ENCODE measurements around the gene THTPA. TPM values are rescaled to one million over a fixed set of nuclear protein-coding genes. Genes with fewer than 3 reads are reported as not detected.

THTPA gene, protein sequence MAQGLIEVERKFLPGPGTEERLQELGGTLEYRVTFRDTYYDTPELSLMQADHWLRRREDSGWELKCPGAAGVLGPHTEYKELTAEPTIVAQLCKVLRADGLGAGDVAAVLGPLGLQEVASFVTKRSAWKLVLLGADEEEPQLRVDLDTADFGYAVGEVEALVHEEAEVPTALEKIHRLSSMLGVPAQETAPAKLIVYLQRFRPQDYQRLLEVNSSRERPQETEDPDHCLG
- 15.3 and 35.7 TPM in 2 replicates for total RNA-seq

DNA sequence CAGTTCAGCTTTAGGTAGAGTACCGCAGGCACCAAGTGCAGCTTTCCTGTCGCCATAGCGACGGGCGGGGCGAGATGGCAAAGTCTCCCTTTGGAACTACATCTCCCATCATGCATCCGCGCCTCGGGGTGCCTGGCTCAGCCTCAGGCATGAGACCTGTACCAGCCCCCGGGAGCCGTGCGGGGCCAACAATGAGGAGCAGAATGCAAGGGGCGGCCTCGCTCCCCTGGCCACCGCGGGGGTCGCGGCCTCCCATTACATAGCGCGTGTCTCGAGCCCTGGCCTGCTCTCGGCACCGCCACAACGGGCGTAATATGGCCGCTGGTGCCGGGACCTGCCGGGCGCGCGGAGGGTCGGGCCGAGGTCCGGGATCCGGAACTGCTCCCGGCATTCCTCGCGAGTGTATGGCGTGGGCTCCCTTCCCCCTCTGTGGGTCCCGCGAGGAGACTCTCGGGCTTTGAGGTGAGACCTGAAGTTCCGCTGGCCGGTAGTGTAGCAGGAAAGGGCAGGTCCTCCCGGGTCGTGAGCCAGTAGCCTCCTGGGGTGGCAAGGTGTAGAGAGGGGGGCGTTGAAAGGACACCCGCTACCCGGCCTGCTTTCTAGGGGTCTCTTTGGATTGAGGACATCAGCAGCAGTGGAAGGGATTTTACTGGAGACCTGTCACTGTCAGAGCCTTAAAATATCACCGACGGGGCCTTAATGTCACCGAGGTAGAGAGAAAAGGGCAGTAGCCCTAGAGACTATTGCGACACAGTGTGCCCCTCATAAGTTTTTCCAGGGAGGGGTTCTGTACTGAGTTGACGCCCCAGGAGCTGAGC lies at the start of gene THTPA:
THTPA (plus strand) TSS at position 390 of the 818 bp plus-strand sequence. CDS start 487 bp downstream, outside the sequence.

DNA sequence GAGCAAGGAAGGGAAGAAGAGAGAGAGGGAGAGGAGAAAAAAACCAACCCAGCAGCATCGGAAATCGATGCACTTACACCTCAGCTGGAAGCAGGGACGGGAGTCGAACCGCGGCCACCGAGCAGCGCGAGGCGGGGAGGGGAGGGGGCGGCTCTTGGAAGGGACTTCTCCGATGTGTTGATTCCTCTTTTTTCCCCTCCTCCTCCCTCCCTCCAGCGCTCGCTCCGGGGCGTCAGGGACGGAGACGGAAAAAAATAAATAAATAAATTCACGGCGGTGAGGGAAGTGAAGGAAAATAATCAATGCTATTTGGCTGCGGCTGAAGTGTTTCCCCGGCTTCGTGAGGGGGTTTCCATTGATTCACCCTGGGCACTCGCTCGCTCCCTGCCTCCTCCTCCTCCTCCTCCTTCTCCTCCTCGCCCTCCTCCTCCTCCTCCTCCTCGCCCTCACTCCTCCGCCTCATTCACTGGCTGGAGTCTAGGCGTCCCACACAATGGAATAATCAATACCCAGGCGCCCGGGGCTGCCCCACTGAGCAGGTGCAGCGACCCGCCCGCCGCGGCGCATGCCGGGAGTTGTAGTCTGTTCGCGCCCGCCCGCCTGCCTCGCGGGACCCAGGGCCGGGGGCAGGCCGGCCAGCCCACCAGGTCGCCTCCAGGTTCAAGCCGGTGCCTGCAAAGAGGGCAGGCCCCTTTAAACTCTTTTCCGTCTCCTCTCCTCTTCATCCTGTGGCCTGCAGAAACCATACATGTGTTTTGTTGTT lies 4.6 kb upstream of the THTPA start, which contains the start of gene ZFHX2:
ZFHX2 (minus strand) TSS at position 500 of the 763 bp plus-strand sequence. CDS start 16,440 bp downstream, outside the sequence.

DNA sequence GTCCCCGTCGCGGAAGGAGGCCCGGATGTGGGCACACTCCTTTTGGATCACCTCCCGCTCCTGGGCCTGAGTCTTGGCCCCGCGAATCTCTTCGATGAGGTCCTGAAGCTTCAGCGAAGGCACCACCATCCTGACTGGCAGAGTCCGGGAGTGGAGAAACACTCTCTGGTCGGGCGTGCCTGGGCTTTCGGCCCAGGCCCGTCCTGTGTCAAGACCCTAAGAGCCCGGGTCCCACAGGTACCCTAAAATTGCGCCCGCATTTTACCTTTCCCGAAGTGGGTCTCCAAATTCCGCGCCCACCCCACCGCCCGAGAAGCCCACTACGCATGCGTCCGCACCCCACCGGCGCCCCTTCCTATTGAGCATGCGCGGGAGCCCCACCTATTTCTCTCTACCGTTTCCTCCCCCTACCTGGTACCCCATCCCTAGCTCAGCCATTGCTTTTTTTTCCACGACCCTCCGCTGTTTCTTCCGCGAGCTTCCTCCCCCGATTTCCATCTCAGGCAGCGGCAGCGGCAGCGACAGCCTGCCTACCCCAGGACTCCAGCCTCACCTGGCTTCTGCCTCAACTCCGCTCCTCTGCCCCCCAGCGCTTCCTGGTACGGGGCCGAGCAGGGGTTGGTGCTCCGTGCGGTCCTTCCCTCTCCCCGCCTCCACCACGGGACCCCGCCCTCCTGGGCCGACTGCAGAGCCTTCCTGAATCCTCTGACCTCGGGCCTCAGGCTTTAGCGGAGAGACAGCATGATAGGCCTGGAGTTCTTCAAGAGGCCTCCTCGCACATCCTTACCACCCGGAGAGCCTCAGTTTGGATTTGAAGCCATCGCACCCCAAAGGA lies 11.3 kb downstream of the THTPA start, which contains the start of gene AP1G2:
AP1G2 (minus strand) TSS at position 606 of the 835 bp plus-strand sequence; CDS start at position 129, 477 bp downstream.

DNA sequence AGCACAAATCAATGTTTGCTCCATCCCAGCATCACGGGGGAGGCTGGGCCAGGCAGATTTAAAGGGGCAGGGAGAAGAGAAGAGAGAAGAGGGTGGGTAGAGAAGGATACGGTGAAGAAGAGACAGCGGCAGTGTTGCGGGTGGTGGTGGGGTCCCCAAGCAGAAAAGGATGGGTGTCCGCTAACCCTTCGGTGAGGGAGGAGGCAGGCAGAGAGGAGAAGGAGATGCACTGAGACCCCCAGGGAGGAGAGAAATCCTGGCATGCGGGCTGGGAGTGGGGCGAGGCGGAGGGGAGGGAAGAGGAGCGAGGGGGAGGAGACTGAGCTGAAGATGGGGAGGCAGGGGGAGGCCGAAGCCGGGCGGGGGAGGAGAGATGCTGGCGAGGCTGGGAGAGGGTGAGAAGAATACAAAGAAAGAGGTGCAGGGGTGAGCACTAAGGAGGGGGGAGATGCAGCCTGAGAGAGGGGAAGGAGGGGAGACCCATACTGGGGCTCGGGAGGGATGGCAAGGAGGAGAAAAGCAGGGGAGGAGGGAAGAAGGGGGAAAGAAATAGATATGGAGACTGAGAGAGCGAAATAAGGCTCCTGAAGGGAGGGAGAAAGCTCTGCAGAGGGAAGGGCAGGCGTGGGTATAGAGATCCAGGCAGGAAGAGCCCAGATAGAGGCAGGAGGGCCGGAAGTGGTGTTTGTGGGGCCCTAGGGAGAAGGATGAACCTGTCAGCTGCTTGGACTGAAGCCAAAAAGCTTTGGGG lies 22.7 kb downstream of the THTPA start, which contains the start of gene JPH4:
JPH4 (minus strand) TSS at position 231 of the 751 bp plus-strand sequence. CDS start 1,337 bp downstream, outside the sequence.

Other genes with a start within 250 kb of the THTPA start
- gene BCL2L2, start 249.4 kb upstream of the THTPA start, total RNA-seq = 20.7 and 21.0 TPM in 2 replicates
- 76.5 and 86.2 TPM in 2 replicates for gene PABPN1, start 234.8 kb upstream of the THTPA start, total RNA-seq
- gene SLC22A17, start 203.4 kb upstream of the THTPA start, total RNA-seq = 7.4 and 28.0 TPM in 2 replicates
- 1.7 and 4.8 TPM in 2 replicates for gene EFS, start 191.1 kb upstream of the THTPA start, total RNA-seq
- not detected in 2 replicates for gene IL25, start 183.5 kb upstream of the THTPA start, total RNA-seq
- gene CMTM5, start 179.2 kb upstream of the THTPA start, total RNA-seq = 0.44 and 0.50 TPM in 2 replicates
- not detected in 2 replicates for gene MYH6, start 148.0 kb upstream of the THTPA start, total RNA-seq
- gene MYH7, start 120.6 kb upstream of the THTPA start, total RNA-seq = not detected in 2 replicates
- gene NGDN, start 86.6 kb upstream of the THTPA start, total RNA-seq = 35.1 and 62.0 TPM in 2 replicates
- gene ZFHX2, start 4.5 kb upstream of the THTPA start, total RNA-seq = 0.15 and 0.66 TPM in 2 replicates
- gene AP1G2, start 11.5 kb downstream of the THTPA start, total RNA-seq = 10.5 and 17.2 TPM in 2 replicates
- gene JPH4, start 22.5 kb downstream of the THTPA start, total RNA-seq = not detected in 2 replicates
- 0.33 TPM in 1 of 2 replicates, not detected in the other for gene DHRS2, start 80.1 kb downstream of the THTPA start, total RNA-seq